RWPE2 (cell line): Measurements from ENCODE around the gene MGAT2.
A peak's percentile ranks its signal among the peaks of the same experiment; 100 is the strongest.
"Not testable (repeated sequence)": the region's sequence is repeated elsewhere in the genome, so short reads cannot be mapped to it uniquely, and the experiment has no call there.

Experiments
- ATAC-seq: fragments of 200-7000 bp; cut with Tn5 transposase; 3 replicates; pipeline ENCODE4 v1.9.1; 2021; ENCODE audit warnings: low read depth
- DNase-seq: peaks from one replicate; pipeline ENCODE4 v3.0.0-alpha.2; 2020; ENCODE audit warnings: low spot score
- H3K27ac ChIP-seq: fragments of 450-650 bp; 2 replicates; pipeline ENCODE4 v1.5.1; 2017; ENCODE audit warnings: mild to moderate bottlenecking; ENCODE audit not compliant: poor library complexity, severe bottlenecking
- H3K27me3 ChIP-seq: fragments of 250-450 bp; sonication (Bioruptor Pico); 2 replicates; pipeline ENCODE4 v1.5.1; 2021; ENCODE audit warnings: mild to moderate bottlenecking, moderate library complexity; ENCODE audit not compliant: insufficient read depth, poor library complexity, severe bottlenecking
- H3K36me3 ChIP-seq: fragments of 250-450 bp; sonication (Bioruptor Pico); 2 replicates; pipeline ENCODE4 v1.5.1; 2020; ENCODE audit warnings: low read depth, mild to moderate bottlenecking, moderate library complexity
- H3K4me1 ChIP-seq: fragments of 250-450 bp; sonication (Bioruptor Pico); 2 replicates; pipeline ENCODE4 v1.5.1; 2021; ENCODE audit warnings: mild to moderate bottlenecking, moderate library complexity; ENCODE audit not compliant: insufficient read depth, poor library complexity, severe bottlenecking
- H3K4me3 ChIP-seq: fragments of 250-450 bp; sonication (Bioruptor Pico); 2 replicates; pipeline ENCODE4 v1.5.1; 2021; ENCODE audit warnings: mild to moderate bottlenecking, moderate library complexity; ENCODE audit not compliant: severe bottlenecking
- H3K9me3 ChIP-seq: fragments of 250-450 bp; sonication (Bioruptor Pico); 2 replicates; pipeline ENCODE4 v1.5.1; 2021; ENCODE audit warnings: mild to moderate bottlenecking, moderate library complexity; ENCODE audit not compliant: severe bottlenecking
- TF ChIP-seq, protein P1 (sequence below): fragments of 450-650 bp; IDR thresholded peaks from one replicate; pipeline ENCODE4 v1.5.1; 2017; ENCODE audit warnings: mild to moderate bottlenecking, moderate library complexity; ENCODE audit not compliant: poor library complexity, severe bottlenecking

MGAT2 gene

DNA sequence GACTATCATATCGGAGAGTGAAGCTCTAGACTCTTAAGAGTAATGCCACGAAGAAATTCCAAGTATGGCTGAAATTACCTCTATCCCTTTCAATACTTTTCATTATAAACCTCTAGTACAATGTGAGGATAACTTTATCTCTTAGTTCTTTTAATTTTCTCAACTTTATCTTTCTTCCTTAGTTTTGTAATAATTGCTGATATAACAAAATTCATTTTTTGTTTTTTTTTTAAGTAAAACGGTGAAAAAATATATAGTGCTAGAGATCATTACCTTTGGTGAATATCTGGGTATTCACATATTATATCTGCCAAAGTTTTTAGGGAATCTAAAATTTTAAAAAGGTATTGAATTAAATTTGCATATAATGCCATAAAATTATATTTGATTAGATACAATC is 33.9 kb downstream of the MGAT2 start:
- H3K36me3 ChIP-seq, result peaks cover 78% of the 10 kb centered on the region

DNA sequence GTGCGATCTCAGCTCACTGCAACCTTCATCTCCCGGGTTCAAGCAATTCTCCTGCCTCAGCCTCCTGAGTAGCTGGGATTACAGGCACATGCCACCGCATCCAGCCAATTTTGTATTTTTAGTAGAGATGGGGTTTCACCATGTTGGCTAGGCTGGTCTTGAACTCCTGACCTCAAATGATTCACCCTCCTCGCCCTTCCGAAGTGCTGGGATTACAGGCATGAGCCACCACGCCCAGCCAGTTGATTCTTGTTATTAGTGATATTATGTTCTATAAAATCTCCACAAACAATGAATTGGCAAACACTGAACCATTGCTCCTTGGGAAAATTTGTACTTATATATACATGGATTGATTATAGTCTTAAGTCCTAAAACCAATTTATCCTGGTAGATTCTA is 36.9 kb downstream of the MGAT2 start:
- Histone ChIP-seq H3K36me3 (peaks cover 75% of the 10 kb centered on the region), H3K4me1 (peaks cover 21% of the 10 kb centered on the region)
- not testable (repeated sequence) for H3K27ac ChIP-seq, H3K27me3 ChIP-seq, H3K9me3 ChIP-seq, DNase-seq, H3K4me3 ChIP-seq
- peak; percentile 20; the same call in 1 of the 3 replicates for ATAC-seq

More for the DNA sequence above, 33.9 kb downstream of the MGAT2 start:
- peaks cover 10% of the 10 kb centered on the region for H3K4me1 ChIP-seq
- H3K27ac ChIP-seq, result no peak overlapping the region
- H3K9me3 ChIP-seq, result no peaks in the 10 kb centered on the region
- H3K4me3 ChIP-seq, result no peak overlapping the region
- TF ChIP-seq, protein P1, sequence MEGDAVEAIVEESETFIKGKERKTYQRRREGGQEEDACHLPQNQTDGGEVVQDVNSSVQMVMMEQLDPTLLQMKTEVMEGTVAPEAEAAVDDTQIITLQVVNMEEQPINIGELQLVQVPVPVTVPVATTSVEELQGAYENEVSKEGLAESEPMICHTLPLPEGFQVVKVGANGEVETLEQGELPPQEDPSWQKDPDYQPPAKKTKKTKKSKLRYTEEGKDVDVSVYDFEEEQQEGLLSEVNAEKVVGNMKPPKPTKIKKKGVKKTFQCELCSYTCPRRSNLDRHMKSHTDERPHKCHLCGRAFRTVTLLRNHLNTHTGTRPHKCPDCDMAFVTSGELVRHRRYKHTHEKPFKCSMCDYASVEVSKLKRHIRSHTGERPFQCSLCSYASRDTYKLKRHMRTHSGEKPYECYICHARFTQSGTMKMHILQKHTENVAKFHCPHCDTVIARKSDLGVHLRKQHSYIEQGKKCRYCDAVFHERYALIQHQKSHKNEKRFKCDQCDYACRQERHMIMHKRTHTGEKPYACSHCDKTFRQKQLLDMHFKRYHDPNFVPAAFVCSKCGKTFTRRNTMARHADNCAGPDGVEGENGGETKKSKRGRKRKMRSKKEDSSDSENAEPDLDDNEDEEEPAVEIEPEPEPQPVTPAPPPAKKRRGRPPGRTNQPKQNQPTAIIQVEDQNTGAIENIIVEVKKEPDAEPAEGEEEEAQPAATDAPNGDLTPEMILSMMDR, result no peak
- ATAC-seq (no peak), DNase-seq (no peak)
- H3K27me3 ChIP-seq, result no peaks in the 10 kb centered on the region

DNA sequence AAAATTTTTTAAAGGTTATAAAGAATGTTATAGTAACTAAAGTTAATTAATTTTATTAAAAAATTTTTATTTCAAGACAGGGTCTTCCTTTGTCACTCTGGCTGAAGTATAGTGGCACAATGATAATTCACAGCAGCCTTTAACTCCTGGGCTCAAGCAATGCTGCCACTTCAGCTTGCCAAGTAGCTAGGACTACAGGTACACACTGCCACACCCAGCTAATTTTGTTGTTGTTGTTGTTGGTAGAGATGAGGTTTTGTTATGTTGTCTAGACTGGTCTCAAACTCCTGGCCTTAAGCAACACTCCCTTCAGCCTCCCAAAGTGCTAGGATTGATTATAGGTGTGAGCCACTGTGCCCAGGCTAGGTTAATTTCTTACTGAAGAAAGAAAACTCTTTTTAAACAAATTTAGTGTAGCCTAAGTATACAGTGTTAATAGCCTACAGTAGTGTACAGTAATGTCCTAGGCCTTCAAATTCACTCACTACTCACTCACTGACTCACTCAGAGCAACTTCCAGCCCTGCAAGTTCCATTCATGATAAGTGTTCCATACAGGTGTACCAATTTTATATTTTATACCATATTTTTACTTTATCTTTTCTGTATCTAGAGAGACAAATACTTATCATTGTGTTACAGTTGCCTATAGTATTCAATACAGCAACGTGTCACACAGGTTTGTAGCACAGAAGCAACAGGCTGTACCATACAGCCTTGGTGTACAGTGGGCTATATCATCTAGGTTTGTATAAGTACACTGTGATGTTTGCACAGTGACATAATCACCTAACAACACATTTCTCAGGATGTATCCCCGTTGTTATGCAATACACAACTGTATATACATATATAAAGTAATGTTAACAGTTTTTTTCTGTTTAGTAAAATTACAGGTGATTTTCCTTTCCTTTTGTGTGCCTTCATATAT is 39.2 kb downstream of the MGAT2 start:
- peak; percentile 90 for ATAC-seq
- Histone ChIP-seq H3K9me3 (no peaks in the 10 kb centered on the region), H3K27me3 (no peaks in the 10 kb centered on the region), H3K4me3 (no peak overlapping the region), H3K4me1 (peaks cover 21% of the 10 kb centered on the region), H3K36me3 (peaks cover 70% of the 10 kb centered on the region), H3K27ac (peak overlapping the region; percentile 39)
- TF ChIP-seq, protein P1, result no peak
- no peak for DNase-seq

DNA sequence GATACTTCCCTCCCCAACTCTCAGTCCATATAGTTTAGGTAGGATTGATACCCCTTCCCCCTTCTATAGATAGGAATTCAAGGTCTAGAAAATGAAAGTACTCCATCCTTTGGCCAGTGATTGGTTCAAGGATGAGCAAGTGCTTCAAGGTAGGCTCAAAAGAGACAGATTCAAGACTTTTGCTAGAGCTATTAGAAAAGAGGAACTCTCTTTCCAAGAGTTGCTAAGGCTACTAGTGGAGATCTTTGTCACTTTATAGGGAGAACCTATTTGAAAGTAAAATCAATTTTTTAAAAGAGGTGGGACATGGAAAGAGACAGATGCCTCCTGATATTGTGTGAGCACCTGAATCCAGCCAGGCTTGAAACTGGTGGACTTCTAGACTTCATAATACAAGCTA is 49.9 kb downstream of the MGAT2 start:
- no peak for ATAC-seq
- H3K4me3 ChIP-seq, result no peak overlapping the region
- no peak for DNase-seq
- no peaks in the 10 kb centered on the region for H3K9me3 ChIP-seq
- TF ChIP-seq, protein P1, result no peak
- no peaks in the 10 kb centered on the region for H3K4me1 ChIP-seq
- peaks cover 78% of the 10 kb centered on the region for H3K36me3 ChIP-seq
- no peaks in the 10 kb centered on the region for H3K27me3 ChIP-seq
- no peak overlapping the region for H3K27ac ChIP-seq
